EL (cell line): Measurements from ENCODE around the gene HMOX1.
A peak's percentile ranks its signal among the peaks of the same experiment; 100 is the strongest.
"Not testable (repeated sequence)": the region's sequence is repeated elsewhere in the genome, so short reads cannot be mapped to it uniquely, and the experiment has no call there.

Source experiments
- DNase-seq: peaks from one replicate; pipeline ENCODE4 v3.0.0-alpha.2; 2016

HMOX1 gene

GRCh38 chr22:35381424-35382009, 621 bp downstream of the HMOX1 start:
- peak; percentile 19 for DNase-seq

- no peak for DNase-seq
Measured at GRCh38 chr22:35383679-35384071, 2.8 kb downstream of the HMOX1 start.

GRCh38 chr22:35384527-35384926, 3.6 kb downstream of the HMOX1 start:
- no peak for DNase-seq

GRCh38 chr22:35384975-35385588, 4.2 kb downstream of the HMOX1 start:
- DNase-seq = no peak

- DNase-seq = no peak
Measured at GRCh38 chr22:35386670-35387288, 5.9 kb downstream of the HMOX1 start.

GRCh38 chr22:35390933-35391332, 10.0 kb downstream of the HMOX1 start:
- no peak for DNase-seq

- no peak for DNase-seq
Measured at GRCh38 chr22:35392357-35392756, 11.5 kb downstream of the HMOX1 start.

GRCh38 chr22:35393116-35394010, 12.5 kb downstream of the HMOX1 start:
- DNase-seq = no peak

GRCh38 chr22:35394011-35394312, 13.1 kb downstream of the HMOX1 start:
- no peak for DNase-seq

GRCh38 chr22:35394810-35395563, 14.1 kb downstream of the HMOX1 start:
- DNase-seq = no peak

- not testable (repeated sequence) for DNase-seq
Measured at GRCh38 chr22:35396622-35397021, 15.7 kb downstream of the HMOX1 start.

- DNase-seq = no peak
Measured at GRCh38 chr22:35397095-35397904, 16.4 kb downstream of the HMOX1 start.

GRCh38 chr22:35398591-35398973, 17.7 kb downstream of the HMOX1 start:
- no peak for DNase-seq

- no peak for DNase-seq
Measured at GRCh38 chr22:35399114-35399677, 18.3 kb downstream of the HMOX1 start.

- DNase-seq = peak; percentile 99
Measured at GRCh38 chr22:35399678-35400500, 19.0 kb downstream of the HMOX1 start, which contains the start of gene MCM5. TSS of gene MCM5 (plus strand) at chr22:35400140. CDS start at chr22:35400439, 299 bp downstream.

- DNase-seq = no peak
Measured at GRCh38 chr22:35400501-35400790, 19.6 kb downstream of the HMOX1 start.

GRCh38 chr22:35401863-35402262, 21.0 kb downstream of the HMOX1 start:
- no peak for DNase-seq

GRCh38 chr22:35403356-35403755, 22.5 kb downstream of the HMOX1 start:
- no peak for DNase-seq

GRCh38 chr22:35404176-35404575, 23.3 kb downstream of the HMOX1 start:
- no peak for DNase-seq

GRCh38 chr22:35406443-35406842, 25.5 kb downstream of the HMOX1 start:
- no peak for DNase-seq

GRCh38 chr22:35407362-35407761, 26.5 kb downstream of the HMOX1 start:
- no peak for DNase-seq
